LNCAP (cell line): ENCODE results near the gene ITPR1.

Experiments used
- CTCF ChIP-seq: fragments of 450-650 bp; IDR thresholded peaks from 2 replicates; pipeline ENCODE4 v1.5.1; 2017; ENCODE audit warnings: mild to moderate bottlenecking

The ITPR1 gene

GRCh38 chr3:4793311-4793710 lies 300.2 kb downstream of the ITPR1 start:
- TF ChIP-seq CTCF, result no peak

DNA sequence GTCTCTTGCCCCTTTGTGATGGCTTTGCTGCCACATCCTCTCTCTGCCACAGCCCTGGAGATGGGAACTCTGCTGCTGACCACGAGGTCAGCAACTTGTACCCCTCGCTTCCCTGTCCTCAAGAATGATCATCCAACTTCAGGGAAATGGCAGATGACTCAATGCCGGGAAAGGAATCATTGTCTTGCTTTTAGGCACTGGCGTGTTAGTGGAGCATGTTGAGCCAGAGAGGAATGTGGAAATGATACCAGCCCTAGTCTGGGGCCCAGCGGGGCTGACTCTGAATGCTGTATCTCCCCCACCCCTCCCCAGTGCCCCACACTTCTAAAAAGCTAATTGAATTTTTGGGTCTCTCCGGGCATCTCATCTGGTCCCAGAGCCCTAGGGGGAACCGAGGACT lies 301.2 kb downstream of the ITPR1 start:
- TF ChIP-seq CTCF, result no peak

- no peak for TF ChIP-seq CTCF
These were observed 301.6 kb downstream of the ITPR1 start for GRCh38 chr3:4794798-4795197.

DNA sequence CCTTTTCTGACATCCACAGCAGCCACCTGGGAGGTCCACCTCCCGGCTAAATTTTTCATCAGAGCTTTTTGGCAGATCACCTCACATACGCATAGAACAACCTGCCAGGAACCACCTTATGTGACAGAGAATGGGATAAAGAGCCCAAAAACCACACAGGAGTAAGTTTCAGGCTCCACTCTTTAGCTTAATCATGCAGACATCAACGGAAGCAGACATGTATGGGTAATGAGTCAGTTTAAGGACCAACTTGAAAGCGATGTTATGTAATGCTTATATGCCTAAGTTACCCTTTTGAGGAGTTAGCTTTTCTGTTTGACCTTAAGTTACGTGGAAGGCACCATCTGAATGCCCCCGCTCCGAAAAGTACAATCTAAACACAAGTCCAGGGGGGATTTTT lies 302.8 kb downstream of the ITPR1 start:
- TF ChIP-seq CTCF, result no peak

- no peak for TF ChIP-seq CTCF
These were observed 304.1 kb downstream of the ITPR1 start for GRCh38 chr3:4797201-4797705.

GRCh38 chr3:4799266-4800256 lies 306.4 kb downstream of the ITPR1 start:
- no peak for TF ChIP-seq CTCF

DNA sequence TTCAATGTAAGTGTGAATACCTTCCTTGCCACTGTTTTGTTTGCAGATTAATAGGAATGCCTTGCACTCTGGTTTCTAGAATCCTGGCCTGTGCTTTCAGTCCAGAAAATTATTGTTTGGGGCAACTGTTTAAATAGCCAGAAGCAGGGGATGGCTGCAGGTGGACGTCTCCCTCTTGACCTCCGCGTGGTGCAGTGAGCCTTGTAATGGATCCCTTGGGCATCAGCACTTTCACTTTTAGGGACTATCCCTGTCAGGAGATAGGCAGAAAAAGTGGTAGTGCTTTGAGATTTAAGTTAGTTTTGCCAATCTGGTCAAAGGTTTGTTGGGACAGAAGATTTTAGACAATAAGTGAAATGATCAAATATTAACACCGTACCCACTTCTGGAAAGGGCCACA lies 307.4 kb downstream of the ITPR1 start:
- no peak for TF ChIP-seq CTCF
